Spleen (tissue), 7 donors: Measurements from ENCODE around the gene TSHZ2.

Experiments
- CTCF ChIP-seq, 11 experiments: fragments of 200-600 bp in 7 of 11; fragments of 450-650 bp in 4 of 11; sonication (generic) in 4 of 11; IDR thresholded peaks in 8 of 11; conservative IDR thresholded peaks in 3 of 11; 1 replicate in 7 of 11; 2 replicates in 4 of 11; pipeline versions ENCODE4 v1.4.0 to v1.8.0; 2016 to 2021; ENCODE audit warnings: antibody characterized with exemption in 11 of 11, inconsistent platforms in 4 of 11, mild to moderate bottlenecking in 1 of 11
- POLR2A ChIP-seq, 3 donors: fragments of 450-650 bp; IDR thresholded peaks; one replicate each; pipeline ENCODE4 v1.5.1; 2017; ENCODE audit warnings: antibody characterized with exemption in 3 of 3, mild to moderate bottlenecking in 1 of 3
- POLR2AphosphoS5 ChIP-seq, 3 donors: sonication (generic); formaldehyde crosslinking; IDR thresholded peaks; one replicate each; pipeline ENCODE4 v1.5.1; 2017; ENCODE audit warnings: antibody characterized with exemption in 3 of 3
- donor health status: DM: no; HTN: no; CAD: no; lungs with moderate emphysema.
- donor health status: DM: no; HTN: no; CAD: no.
- donor health status: DM: no; HTN: no; CAD: no.

GRCh38 chr20:53061192-53062108, 89.3 kb downstream of the TSHZ2 start:
- no peak for TF ChIP-seq CTCF (IDR thresholded peaks at IDR 0.05 in 8 of 11, conservative IDR thresholded peaks at IDR 0.05 in 3 of 11)
- no peak for TF ChIP-seq POLR2A (IDR thresholded peaks at IDR 0.05)
- TF ChIP-seq POLR2AphosphoS5 (IDR thresholded peaks at IDR 0.05) = no peak
